Cardiac fibroblast (primary cell): ENCODE results near the gene CRACR2B.

Source experiments
- DNase-seq, 2 donors: peaks; one replicate each; pipeline versions ENCODE4 v3.0.0 to v3.0.0-alpha.2; 2010; ENCODE audit warnings: low read depth in 2 of 2
- H3K4me3 ChIP-seq, 2 donors: replicated peaks in 1 of 2; 1 replicate in 1 of 2; 2 replicates in 1 of 2; pipeline ENCODE4 v1.5.1; 2011; ENCODE audit warnings: low read depth in 2 of 2, low read length in 2 of 2, mild to moderate bottlenecking in 2 of 2, moderate library complexity in 1 of 2
- TF ChIP-seq, protein P1 (sequence below): IDR thresholded peaks from one replicate; pipeline ENCODE4 v1.5.1; 2011; ENCODE audit warnings: low read depth, mild to moderate bottlenecking, low read length, inconsistent platforms

Gene CRACR2B

DNA sequence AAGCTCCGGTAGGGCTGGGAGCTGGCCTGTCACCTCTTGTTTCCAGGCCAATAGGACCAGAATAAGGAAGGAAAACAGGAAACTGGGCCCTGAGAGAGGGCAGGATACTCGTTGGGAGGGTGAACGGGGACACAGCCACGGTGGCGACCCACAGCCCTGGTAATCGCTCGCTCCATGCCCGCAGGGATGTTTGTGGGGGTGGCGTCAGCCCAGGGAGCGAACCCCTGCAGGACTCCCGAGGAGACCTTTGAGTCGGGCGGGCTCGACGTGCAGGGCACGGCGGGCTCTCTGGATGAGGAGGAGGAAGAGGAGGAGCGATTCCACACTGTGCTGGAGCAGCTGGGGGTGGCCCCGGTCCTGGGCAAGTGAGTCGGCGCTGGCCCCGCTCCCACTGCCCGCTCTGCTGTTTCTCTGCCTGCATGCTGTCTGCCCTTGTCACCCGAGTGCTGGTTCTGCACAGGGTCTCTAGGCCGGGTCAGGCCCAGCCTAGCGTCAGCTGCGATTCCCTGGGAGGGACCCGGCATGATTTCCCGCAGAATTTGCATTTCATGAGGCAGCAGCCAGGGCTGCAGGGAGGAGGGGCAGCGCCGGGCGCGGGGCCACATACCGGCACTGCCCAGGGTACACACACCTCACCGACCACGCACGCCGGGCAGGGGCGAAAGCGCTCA is 1.6 kb downstream of the CRACR2B start:
- DNase-seq = no peak
- H3K4me3 ChIP-seq = peak overlapping the region; percentile 11 to 18
- TF ChIP-seq, protein P1, sequence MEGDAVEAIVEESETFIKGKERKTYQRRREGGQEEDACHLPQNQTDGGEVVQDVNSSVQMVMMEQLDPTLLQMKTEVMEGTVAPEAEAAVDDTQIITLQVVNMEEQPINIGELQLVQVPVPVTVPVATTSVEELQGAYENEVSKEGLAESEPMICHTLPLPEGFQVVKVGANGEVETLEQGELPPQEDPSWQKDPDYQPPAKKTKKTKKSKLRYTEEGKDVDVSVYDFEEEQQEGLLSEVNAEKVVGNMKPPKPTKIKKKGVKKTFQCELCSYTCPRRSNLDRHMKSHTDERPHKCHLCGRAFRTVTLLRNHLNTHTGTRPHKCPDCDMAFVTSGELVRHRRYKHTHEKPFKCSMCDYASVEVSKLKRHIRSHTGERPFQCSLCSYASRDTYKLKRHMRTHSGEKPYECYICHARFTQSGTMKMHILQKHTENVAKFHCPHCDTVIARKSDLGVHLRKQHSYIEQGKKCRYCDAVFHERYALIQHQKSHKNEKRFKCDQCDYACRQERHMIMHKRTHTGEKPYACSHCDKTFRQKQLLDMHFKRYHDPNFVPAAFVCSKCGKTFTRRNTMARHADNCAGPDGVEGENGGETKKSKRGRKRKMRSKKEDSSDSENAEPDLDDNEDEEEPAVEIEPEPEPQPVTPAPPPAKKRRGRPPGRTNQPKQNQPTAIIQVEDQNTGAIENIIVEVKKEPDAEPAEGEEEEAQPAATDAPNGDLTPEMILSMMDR = no peak

DNA sequence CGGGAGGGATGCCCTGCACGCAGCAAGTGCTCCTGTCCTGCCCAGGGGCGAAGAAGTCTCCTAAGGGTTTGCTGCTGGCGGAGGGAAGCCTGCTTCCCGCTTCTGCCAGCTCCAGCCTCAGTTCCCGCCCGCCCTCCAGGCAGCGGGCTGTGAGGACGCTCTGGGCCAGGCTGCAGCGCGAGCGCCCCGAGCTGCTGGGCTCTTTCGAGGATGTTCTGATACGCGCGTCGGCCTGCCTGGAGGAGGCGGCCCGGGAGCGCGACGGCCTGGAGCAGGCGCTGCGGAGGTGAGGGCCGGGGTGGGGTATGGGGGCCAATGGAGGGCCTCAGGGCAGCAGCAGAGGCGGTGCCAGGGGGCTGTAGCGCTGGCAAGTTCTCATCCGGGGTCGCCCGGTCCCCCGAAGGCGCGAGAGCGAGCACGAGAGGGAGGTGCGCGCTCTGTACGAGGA is 2.2 kb downstream of the CRACR2B start:
- DNase-seq = no peak
- TF ChIP-seq, protein P1 = no peak
- H3K4me3 ChIP-seq = peak overlapping the region; percentile 18 to 19

DNA sequence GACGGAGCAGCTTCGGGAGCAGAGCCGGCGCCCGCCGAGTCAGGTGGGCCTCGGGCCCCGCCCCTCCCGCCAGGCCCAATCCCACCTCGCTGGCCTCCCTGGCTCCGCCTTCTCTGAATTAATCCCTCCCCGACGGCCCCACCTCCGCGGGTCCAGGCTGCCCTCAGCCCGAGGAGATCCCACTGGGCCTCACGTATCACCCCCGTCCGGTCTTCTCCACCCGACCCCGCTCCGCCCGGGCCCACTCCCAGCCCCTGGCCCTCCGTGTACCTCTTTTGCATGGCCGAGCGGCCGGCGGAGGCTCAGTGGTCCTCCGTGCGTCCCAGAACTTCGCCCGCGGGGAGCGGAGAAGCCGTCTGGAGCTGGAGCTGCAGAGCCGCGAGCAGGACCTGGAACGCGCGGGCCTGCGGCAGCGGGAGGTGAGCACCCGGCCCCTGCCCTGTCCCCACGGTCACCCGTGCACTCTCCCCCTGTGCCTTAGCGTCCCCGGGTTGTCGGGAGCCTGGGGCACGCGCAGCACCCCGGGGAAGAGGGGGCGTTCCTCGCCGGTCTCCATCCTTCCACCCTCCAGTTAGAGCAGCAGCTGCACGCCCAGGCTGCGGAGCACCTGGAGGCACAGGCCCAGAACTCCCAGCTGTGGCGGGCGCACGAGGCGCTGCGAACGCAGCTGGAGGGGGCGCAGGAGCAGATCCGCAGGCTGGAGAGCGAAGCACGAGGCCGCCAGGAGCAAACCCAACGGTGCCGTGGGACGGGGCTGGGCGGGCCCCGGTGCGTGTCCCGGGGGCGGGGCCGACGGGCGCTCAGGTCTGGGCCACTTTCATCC is 2.8 kb downstream of the CRACR2B start:
- peak in 1 of 2 donors; percentile 70 for DNase-seq
- TF ChIP-seq, protein P1 = no peak
- peak overlapping the region; percentile 2 to 24 for H3K4me3 ChIP-seq

DNA sequence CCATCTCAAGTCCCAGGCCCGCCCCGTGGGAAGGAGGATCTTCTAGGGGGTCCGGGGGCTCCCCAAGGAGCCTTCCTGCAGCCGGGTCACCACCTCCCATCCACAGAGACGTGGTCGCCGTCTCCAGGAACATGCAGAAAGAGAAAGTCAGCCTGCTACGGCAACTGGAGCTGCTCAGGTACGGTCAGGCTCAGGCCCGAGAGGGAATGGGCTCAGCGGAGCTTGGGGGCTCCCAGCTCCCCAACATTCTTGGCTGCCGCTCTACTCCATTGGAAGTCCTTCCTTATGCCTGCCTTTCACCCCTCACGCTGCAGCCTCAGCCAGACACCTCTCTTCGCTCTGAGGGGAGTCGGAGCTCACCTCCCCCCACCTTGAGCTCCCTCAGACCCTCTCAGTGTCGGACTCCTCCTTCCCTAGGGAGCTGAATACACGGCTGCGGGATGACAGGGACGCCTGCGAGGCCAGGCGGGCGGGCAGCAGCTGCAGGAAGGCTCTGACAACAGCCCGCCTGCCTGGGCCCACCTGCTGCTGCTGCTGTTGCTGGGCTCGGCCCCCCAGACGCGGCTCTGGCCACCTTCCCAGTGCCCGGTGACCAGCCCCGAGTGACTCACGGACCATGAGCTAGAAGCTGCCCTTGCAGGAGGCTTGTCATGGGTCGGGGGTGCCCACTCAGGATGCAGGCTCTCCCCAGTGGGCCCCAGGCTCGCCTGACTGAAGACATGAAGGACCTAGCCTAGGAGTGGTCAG is 3.6 kb downstream of the CRACR2B start:
- H3K4me3 ChIP-seq = no peak overlapping the region
- peak in 1 of 2 donors; percentile 47 for DNase-seq
- TF ChIP-seq, protein P1 = no peak

DNA sequence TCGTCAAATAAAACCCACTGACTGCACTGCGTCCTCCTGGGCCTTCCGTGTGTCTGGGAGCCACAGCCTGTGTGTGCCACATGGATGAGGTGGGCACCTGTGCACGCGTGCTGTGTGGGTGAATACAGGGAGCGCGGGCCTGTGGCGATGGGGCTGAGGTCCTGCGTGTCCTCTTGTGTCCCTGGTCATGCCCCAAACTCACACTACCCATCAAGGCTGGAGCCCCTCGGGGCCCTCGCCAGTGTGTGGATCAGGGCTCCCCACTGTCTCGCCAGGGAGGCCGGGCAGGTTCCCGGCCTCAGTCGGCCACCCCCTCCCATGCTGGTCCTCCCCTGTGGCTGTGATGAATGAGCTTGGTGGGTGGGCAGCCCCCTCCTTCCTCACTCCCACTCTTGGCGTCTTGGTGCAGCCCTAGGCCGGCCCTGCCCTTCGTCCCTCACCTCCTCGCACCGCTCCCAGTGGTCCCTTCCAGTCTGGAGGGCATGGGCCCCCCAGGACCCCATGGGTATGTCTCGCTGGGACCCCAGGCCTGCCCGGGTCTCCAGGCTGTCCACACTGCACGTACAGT is 4.3 kb downstream of the CRACR2B start:
- DNase-seq = no peak
- H3K4me3 ChIP-seq = peak overlapping the region; percentile 49 to 59
- TF ChIP-seq, protein P1 = no peak

DNA sequence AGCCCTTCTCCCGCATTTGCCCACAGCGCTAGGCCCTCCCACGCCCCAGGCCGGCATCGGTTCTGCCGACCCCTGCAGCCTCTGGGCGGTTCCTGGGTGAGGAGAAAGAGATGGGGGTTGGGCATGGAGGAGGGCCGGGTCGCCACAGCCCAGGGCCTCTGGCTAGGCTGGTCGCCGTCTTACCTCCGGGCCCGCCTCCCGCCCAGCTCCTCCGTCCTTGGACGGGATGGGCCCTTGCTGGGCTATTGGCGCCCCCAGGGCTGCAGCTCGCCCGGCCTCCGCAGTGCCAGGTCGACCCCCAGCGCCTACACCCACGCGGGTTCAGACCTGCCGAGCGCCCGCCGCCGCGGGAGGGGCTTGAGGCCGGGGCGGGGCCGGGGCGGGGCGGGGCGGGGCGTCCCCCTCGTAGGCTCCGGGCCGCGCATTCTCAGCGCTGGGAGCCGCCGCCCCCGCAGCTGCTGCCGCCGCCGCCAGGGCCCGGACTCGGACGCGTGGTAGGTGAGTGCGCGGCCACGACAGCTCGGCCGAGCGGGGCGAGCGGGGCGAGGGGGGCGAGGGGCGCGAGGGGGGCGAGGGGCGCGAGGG is 4.9 kb downstream of the CRACR2B start, which contains the start of gene CD151:
TSS of gene CD151 (plus strand) at position 424 of the 585 bp plus-strand sequence. CDS start 3,118 bp downstream, outside the sequence.
- DNase-seq = peak; percentile 46 to 66
- H3K4me3 ChIP-seq = peak within 1 kb of the TSS; percentile 76 to 78
- TF ChIP-seq, protein P1 = no peak
